HCEC 1CT (cell line): ENCODE results near the gene MYO1D.
"Not testable (repeated sequence)": the region's sequence is repeated elsewhere in the genome, so short reads cannot be mapped to it uniquely, and the experiment has no call there.

ENCODE experiments used
- DNase-seq: peaks from one replicate; pipeline ENCODE4 v3.0.0-alpha.2; 2017

MYO1D gene

GRCh38 chr17:32660496-32660985, 216.4 kb downstream of the MYO1D start:
- no peak for DNase-seq

DNA sequence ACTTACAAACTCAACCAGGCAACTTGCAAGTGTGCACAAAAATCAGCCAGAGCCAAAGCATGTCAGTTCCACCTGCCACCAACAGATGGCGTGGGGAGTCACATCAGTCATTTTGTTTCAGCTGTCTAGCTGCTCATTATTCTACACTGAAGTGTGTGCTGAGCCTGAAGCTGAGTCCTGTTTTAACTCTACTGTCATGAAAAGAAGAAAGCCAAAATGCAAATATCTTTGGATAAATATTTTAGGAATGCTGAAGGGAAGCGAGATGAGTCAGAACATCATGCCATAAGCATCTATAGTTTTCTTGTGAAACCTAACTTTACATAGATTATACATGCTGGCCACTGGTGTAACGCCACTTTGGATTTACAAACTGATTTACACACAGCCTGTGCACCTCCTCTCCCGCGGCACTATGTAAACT, 217.5 kb downstream of the MYO1D start:
- DNase-seq, result peak; percentile 46

DNA sequence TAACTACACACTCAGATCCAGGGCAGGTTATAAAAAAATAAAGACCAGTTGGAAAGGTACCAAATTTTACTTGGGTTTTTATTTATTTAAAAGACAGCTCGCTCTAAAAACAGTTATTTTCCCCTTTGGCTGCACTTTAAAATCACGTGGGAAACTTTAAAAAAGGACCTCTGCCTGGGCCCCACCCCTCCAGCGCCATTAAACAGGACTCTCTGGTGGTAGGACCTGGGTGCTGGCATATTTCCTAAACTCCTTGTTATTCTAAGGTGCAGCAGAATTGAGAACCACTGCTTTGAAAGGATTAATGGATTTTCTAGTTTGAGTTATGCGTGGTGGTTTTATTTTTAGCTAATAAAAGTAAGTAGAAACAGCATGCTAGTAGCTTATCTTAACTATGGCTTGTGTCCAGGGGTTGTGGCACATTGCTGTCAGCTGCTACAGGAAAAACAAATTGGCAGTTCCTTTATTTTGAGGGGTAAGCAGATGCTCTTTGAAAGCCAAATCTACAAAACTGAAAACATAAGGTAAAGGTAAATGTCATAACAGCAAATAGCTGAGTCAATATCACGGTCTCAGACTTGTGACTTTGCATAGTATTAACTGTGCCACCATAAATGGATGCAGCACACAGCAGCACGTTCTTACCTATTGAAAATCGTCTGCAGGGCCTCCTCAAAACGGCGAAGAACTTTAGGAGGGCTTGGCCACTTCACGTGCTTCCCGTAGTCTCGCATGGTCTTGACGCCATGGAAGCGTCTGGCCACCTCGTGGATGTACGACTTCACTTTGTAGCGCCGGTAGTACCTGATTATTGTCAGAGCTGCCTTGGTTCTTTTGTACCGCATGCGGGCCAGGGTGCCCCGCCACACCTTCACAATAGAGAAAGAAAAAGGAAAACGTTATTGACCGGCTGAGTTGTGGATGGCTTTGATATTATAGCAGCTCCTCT, 218.2 kb downstream of the MYO1D start:
- DNase-seq, result no peak

- no peak for DNase-seq
Observed at GRCh38 chr17:32656886-32657285, 220.0 kb downstream of the MYO1D start.

GRCh38 chr17:32654324-32654723, 222.6 kb downstream of the MYO1D start:
- DNase-seq, result no peak

GRCh38 chr17:32651084-32651483, 225.8 kb downstream of the MYO1D start:
- DNase-seq, result no peak

DNA sequence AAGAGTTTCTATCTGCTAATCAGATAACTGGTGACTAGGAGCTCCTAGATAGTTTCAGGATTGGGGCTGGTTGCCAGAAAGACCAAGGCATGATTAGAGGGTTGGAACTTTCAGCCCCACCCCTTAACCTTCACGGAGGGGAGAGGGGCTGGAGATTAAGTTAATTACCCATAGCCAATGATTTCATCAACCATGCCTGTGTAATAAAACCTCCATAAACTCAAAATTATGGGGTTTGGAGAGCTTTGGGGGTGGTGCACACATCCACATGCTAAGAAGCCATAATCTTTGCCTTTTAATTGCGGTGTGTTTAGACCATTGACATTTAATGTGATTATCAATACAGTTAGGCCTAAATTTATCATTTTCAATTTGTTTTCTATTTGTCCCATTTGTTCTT, 228.5 kb downstream of the MYO1D start:
- DNase-seq, result no peak

DNA sequence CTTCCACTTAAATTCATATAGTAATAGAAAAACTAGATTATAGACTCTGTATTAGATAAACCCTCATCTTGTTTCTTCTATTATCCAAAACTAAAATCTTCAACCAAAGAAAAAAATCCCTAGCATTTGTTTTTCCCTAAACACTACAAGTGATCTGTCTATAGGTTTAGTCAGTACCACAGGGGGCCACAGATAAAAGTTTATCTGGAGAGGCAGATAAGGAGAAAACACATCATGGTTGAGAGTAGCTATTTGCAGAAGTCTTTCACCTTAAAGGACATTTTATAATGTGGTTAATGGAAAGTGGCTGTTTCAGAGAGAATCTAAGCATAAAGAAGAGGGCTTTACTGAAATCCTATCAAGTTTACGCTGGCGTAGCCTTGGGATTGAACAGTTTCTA, 230.0 kb downstream of the MYO1D start:
- DNase-seq, result no peak

DNA sequence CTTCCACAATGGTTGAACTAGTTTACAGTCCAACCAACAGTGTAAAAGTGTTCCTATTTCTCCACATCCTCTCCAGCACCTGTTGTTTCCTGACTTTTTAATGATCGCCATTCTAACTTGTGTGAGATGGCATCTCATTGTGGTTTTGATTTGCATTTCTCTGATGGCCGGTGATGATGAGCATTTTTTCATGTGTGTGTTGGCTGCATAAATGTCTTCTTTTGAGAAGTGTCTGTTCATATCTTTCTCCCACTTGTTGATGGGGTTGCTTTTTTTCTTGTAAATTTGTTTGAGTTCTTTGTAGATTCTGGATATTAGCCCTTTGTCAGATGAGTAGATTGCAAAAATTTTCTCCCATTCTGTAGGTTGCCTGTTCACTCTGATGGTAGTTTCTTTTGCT, 235.4 kb downstream of the MYO1D start:
- DNase-seq, result not testable (repeated sequence)

DNA sequence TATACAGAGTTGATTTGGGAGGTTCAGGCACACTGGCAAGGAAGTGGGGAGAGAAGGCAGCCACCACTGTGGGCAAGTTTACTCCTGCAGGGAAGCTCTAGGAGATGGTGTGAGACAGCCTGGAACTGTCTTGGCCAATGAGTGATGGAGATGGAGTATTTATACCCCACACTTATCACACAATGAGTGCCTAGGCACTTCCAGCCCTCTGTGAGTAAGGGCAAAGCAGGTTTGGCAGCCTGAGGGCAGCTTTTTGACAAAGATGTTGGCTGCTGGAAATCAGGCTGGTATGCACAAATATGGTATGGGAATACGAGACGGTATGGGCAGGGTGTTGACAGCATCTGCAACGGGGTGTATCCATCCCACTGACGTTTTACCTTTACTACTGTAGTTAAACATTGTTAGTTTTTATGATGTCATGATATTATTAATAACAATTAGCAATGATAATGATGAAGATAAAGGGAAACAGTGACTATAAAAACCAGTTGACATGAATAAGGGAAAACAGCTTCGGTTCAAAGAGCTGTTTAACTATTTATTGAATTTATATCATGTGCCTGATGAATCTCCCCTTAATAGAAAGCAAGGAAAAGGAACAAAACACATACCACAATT, 240.2 kb downstream of the MYO1D start:
- no peak for DNase-seq

GRCh38 chr17:32634167-32634566, 242.8 kb downstream of the MYO1D start:
- no peak for DNase-seq

- DNase-seq, result no peak
Observed at GRCh38 chr17:32631341-32632096, 245.4 kb downstream of the MYO1D start.

GRCh38 chr17:32629563-32630190, 247.2 kb downstream of the MYO1D start:
- DNase-seq, result no peak

DNA sequence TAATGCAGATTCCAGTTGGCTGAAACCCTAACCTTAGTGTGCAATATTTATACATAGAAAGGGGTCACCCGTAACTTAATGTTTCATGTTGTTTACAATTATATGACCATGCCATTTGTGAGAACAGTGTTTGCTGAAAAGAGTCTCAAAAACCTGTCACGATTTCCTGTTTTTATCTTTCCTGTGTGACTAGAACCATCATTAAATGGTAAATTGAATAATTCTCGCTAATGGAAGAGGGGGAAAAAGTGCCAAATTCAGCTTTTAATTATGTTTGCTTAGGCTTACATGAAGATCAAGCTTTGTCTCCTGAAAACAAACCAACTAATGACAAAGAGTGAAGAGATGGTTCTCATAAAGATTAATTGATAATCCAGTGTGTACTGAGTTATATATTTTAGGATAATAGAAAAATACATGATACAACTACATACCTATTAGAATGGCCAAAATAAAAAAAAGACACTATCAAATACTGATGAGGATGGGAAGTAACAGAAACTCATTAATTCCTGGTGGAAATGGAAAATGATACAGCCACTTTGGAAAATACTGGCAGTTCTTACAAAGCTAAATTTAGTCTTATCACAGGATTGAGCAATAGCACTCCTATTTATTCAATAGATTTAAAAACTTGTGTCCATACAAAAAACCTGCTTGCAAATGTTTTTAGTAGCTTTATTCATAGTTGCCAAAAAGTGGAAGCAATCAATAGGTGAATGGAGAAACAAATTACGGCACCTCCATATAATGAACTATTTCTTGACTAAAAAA, 248.5 kb downstream of the MYO1D start:
- no peak for DNase-seq

DNA sequence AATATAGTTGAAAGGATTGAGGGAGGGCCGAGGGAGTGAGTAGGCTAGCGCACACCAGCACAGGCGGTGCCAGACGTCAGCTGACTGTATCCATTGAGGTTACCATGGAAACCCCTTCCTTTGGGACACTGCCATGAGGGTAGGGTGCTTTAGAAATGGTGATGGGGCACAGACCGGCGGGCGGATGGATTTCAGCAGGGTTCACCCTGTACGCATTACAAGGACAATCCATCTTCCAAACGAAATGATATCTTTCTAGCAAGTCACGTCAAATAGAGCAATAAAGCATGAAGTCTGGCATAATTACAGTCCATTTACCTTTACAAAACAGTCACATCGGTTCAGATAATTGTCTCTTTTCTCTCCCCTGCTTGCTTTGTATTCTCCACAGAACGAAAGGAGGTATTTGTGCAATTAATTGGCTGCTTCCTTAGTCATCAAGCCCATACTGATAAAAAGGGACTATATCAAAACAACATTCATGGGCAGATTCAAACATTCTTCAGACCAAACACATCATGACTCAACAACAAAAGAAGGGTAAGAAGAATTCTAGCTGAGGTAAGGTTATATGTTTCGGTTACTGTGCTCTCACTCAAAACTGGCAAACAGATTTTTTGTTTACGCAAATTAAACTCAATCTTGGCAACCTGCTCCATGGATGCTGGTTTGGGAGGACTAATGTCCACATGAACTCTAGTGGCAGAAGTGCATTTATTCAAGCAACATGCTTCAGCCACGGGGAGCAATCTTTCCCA, 249.5 kb downstream of the MYO1D start:
- no peak for DNase-seq

DNA sequence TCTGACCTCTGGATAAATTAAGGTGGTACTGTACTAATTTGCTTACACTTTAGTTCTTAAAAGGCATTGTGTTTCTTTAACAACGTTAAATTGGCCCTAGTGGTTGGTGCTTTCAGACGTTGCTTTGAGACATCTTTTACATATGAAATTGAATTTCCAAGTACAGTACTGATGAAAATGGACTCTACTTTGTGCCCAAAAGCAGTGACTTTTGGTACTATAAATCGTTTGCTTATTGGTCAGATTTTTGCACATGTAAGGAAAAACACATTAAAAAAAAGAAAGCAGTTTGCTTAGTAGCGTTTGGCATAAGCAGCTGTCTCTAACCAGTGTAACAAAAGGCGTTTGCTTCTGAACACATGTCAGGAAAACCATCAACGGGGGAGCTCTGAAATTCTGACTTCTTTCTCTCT, 250.5 kb downstream of the MYO1D start:
- DNase-seq, result no peak

DNA sequence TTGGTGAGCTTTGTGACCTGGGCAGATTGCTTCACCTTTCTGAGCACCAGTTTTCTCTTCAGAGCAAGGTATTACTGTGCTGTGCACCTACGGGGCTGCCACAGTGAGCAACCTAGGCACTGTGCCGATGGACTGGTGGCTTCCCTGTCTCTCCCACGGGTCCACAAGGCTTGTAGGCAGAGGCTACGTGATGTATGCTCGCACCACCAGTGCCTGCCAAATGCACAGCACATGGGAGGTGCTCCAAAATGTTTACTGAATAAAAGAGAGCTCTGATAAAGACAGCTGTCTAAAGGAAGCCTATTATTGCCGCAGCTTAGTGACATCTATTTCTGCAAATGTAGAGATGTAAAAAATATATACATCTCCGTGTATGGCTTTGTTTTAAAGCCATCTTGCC, 251.0 kb downstream of the MYO1D start:
- no peak for DNase-seq

- no peak for DNase-seq
Observed at GRCh38 chr17:32623196-32623595, 253.7 kb downstream of the MYO1D start.

DNA sequence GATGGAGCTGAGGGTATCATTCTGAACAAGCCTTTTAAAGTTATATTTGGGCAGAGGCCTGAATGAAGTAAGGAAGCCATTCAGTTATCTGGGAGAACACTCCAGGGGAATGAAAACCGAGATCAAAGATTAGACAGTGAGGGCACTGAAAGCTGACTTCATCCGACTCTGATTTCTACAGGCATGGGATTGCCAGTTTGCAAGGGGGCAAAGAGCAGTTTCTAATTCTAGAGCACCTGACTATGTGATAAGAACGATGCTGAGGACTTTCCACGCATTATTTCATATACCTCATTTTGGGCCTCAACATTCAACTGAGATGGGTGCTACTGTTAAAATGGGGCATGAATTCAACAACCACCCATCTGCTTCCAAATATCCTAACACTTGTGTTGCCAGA, 254.4 kb downstream of the MYO1D start:
- no peak for DNase-seq

- peak; percentile 17 for DNase-seq
Observed at GRCh38 chr17:32621612-32622312, 255.2 kb downstream of the MYO1D start.

DNA sequence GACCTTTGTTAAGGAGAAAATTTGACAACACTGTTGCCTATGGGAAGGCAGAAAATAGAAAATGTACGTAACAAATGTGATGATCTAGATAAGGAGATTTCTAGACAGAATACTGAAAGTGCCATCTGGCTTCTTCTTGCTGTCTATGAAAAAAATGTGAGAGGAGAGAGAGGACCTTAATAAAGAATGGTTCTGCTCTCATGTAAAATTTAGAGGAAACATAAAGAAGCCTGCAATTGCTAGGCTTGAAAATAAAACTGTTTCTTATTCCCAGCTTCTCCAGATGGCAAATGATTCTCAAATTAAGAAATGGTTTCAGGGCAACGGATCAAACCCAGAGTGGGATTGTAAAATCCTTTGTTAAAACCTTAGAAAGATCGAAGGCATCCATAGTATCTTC, 261.6 kb downstream of the MYO1D start:
- no peak for DNase-seq
